Bronchial epithelial cell (primary cell): ENCODE data around the gene HOXB2. TPM values are rescaled to one million over a fixed set of nuclear protein-coding genes. Genes with fewer than 3 reads are reported as not detected.

Experiments
- DNase-seq: peaks from one replicate; pipeline ENCODE4 v3.0.0-alpha.2; 2010; ENCODE audit warnings: low read depth
- FAIRE-seq: peaks from 2 replicates; lab custom pipeline; 2011; peaks lifted over from hg19 to GRCh38; lab: Jason Lieb, UNC
- H3K27me3 ChIP-seq: 2 replicates; pipeline ENCODE4 v1.5.1; 2011; ENCODE audit warnings: low read length; ENCODE audit not compliant: control insufficient read depth, insufficient read depth
- H3K36me3 ChIP-seq: 2 replicates; pipeline ENCODE4 v1.5.1; 2011; ENCODE audit warnings: low read length; ENCODE audit not compliant: control insufficient read depth, insufficient read depth
- H3K4me3 ChIP-seq: 2 replicates; pipeline ENCODE4 v1.5.1; 2011; ENCODE audit warnings: mild to moderate bottlenecking, low read depth, low read length, control low read depth
- total RNA-seq: library from RNA; depleted of rRNA; stranded (reverse); fragments of >200 nt; gene quantifications from 2 replicates; pipeline ENCODE4 v1.2.1, GENCODE V29; 2014
- TF ChIP-seq, protein P1 (sequence below): IDR thresholded peaks from 2 replicates; pipeline ENCODE4 v1.5.1; 2011; ENCODE audit warnings: mild to moderate bottlenecking, moderate library complexity, low read length, control low read depth, inconsistent platforms; ENCODE audit not compliant: insufficient read depth, severe bottlenecking

Gene HOXB2
- total RNA-seq, 1 donor from 2014 or later: not detected

DNA sequence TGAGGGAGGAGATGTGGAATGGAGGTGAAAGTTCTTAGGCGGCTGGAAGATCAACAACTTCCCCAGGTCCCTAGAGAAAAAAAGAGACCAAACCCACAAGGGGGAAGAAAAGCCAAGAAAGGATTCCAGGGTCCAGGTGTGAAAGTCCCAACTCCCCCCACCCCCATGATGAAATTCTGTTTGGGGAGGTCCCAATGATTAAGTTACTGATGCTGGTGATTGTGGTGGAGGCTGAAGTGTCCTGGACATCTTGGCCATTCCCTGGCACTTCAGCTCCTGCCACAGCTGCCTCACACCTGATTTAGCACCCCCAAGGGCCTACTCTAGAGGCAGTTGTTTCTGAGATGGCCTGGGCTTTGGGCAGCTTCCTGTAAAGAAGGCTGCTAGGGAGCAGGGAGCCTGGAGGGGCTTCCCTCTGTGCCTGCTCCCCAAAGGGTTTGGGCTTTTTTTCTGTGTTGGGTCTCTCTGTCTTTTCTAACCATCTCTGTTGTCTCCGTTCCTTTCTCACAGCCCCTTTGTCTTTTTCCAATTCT lies 20.2 kb upstream of the HOXB2 start:
- Histone ChIP-seq H3K27me3 (peaks cover 82% of the 10 kb centered on the region), H3K36me3 (no peaks in the 10 kb centered on the region), H3K4me3 (no peak overlapping the region)
- no peak for FAIRE-seq
- TF ChIP-seq, protein P1, sequence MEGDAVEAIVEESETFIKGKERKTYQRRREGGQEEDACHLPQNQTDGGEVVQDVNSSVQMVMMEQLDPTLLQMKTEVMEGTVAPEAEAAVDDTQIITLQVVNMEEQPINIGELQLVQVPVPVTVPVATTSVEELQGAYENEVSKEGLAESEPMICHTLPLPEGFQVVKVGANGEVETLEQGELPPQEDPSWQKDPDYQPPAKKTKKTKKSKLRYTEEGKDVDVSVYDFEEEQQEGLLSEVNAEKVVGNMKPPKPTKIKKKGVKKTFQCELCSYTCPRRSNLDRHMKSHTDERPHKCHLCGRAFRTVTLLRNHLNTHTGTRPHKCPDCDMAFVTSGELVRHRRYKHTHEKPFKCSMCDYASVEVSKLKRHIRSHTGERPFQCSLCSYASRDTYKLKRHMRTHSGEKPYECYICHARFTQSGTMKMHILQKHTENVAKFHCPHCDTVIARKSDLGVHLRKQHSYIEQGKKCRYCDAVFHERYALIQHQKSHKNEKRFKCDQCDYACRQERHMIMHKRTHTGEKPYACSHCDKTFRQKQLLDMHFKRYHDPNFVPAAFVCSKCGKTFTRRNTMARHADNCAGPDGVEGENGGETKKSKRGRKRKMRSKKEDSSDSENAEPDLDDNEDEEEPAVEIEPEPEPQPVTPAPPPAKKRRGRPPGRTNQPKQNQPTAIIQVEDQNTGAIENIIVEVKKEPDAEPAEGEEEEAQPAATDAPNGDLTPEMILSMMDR: no peak
- no peak for DNase-seq

DNA sequence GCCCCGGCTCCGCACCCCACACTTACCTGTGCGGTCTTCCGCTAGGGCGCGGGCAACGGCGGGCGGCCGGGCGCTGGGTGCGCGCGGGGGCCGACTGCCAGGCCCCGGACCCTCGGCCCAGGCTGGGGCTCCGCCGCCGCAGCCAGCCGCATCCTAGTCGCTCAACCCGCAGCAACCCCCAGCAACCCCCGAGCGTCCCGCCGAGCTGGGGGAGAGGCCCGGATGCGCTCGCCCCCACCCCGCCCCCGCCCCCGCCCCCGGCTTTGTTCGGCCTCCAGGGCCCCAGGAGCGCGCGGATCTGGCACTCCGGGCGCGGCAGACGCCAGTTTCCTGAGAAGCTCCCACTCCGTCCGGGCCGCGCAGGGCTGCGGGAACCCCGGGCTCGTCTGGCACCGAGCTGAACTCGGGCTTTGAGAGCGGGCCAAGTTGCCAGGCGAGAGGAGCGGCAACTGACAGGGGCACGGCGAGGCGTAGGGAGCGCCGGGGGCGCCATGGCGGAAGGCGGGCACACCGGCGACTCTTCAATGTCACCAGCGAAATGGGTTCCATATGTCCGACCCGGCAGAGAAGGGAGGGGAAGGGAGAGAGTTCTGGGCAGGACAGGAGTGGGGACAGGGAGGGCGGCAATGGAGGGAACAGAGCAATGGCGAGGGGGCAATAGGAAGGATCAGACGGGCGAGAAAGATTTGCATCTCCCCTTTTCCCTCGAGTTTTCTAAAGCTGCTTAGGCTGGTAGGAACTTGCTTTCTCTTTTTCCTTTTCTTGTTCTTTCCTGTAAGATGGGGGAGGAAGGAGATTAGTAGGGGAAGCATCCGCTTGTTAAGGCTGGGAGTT lies 19.5 kb upstream of the HOXB2 start:
- TF ChIP-seq, protein P1: no peak
- no peak for FAIRE-seq
- DNase-seq: no peak
- peaks cover 82% of the 10 kb centered on the region for H3K27me3 ChIP-seq
- no peak overlapping the region for H3K4me3 ChIP-seq
- no peaks in the 10 kb centered on the region for H3K36me3 ChIP-seq

DNA sequence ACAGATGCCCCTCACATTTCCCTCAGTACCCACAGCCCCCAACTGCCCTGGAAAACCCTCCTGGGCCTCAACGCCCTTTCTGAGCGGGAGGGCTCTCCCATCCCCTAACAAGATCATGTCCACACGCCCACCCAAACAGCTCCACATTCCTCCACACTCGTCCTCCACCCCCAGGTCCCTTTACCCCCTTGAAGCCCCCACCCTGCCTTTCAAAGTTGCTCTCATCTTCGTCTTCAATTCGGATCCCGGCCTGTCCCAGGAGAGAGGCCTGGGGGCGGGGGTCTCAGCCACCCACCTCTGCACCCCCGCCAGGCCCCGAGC lies 18.9 kb upstream of the HOXB2 start:
- Histone ChIP-seq H3K36me3 (no peaks in the 10 kb centered on the region), H3K4me3 (no peak overlapping the region), H3K27me3 (peaks cover 84% of the 10 kb centered on the region)
- TF ChIP-seq, protein P1: no peak
- DNase-seq (no peak), FAIRE-seq (no peak)

DNA sequence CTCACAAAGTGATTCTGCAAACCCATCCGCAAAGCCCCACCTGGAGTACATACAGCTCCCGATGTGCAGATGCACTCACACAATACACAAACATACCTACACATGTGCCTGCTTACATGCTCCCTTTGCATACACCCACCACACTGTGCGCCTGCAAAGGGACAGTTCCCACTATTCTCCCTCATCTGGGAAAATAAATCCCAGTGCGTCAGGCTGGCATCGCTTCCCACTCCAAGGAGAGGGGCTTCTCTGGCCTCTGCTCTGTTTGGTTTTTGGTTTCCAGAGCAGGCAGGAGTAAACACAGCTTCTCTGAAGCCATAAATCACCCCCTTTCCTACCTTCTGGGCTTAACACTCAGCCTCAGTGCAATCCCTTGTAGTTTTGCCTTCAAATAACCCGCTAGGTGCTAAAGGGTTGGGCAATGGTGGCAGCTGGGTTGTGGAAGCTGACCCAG lies 18.5 kb upstream of the HOXB2 start:
- no peak overlapping the region for H3K4me3 ChIP-seq
- peaks cover 84% of the 10 kb centered on the region for H3K27me3 ChIP-seq
- FAIRE-seq: no peak
- TF ChIP-seq, protein P1: no peak
- no peaks in the 10 kb centered on the region for H3K36me3 ChIP-seq
- no peak for DNase-seq

DNA sequence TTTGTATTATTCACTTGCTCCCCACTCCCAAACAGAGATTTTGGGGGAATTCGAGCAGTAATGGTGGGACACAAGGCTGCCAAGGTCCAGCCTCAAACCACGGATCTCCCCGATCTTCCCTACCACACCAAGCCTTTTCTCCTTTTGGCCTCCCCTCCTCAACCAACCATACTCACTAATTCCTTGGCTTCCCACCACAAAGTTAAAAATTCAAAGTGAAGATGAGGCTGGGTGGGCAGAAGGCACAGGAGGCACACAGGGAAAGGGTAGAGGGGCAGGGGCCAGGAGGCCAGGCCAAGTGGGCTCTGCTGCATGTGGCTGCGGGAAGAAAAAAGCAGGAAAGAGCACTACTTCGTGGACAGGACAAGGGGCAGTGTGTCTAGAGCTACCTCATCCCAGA lies 18.0 kb upstream of the HOXB2 start:
- no peak for FAIRE-seq
- TF ChIP-seq, protein P1: no peak

More for the DNA sequence above, 18.0 kb upstream of the HOXB2 start:
- H3K4me3 ChIP-seq: no peak overlapping the region
- DNase-seq: no peak
- no peaks in the 10 kb centered on the region for H3K36me3 ChIP-seq
- peaks cover 87% of the 10 kb centered on the region for H3K27me3 ChIP-seq
